GM18909 (cell line): Measurements from ENCODE around the gene DPP10.

Source experiments
- ATAC-seq: cut with Tn5 transposase; IDR thresholded peaks from one replicate; pipeline ENCODE4 v1.9.1; 2021; ENCODE audit warnings: mild to moderate bottlenecking; ENCODE audit not compliant: unreplicated experiment, poor library complexity

The DPP10 gene

DNA sequence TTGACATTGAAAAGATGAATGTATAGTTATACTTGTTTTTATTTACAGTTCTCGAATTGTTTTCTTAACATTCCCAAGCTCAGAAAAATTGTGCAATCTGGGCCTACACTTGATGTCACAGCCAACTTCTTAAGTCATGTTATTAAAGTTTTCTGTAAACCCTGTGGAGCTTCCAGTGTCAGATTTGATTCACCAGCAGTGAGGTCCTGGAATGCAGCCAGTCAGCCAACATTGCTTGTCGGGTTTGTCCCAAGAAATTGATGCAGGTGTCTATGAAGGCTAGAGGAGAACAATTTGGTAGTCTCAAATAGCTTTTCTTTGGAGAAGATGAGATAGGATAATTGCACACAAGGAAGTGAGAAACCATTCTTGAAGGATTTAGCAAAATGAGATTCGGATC lies 732.2 kb downstream of the DPP10 start:
- no peak for ATAC-seq

DNA sequence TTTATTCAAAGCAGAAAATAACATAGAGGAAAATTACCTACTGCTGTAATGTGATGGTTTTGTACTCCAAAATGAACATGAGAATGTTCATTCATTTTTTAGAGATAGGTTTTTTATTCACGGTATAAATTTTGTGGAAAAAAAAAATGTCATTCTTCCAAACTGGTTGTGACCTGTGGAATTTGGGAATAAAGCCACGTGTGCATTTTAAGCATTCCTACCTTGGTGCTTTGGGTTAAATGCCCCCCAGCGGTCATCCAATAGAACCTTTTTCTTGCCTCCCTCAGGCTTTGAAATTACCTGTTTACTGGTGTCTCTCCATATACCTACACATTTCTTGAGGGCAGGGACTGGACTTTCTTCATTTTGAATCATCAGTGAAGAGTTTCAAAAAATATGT lies 740.7 kb downstream of the DPP10 start:
- ATAC-seq, result no peak

DNA sequence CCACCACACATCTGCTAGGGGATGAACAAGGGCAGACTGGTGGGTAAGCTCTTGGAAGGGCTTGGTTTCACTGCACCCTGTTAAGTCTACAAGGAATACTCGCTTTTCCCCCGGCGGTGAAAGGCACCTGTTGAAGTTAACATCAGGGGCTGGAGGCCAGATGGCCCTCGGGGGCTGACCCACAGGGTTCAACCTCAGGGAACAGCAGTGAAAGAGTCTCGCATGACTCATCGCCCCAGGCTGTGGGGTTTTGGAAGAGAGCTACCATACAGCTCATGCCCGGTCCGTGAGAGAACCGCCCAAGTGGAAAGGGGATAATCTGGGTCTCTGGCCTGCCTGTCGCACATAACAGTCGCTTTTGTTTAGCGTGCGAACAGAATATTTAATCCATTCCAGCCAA lies 748.0 kb downstream of the DPP10 start:
- no peak for ATAC-seq

DNA sequence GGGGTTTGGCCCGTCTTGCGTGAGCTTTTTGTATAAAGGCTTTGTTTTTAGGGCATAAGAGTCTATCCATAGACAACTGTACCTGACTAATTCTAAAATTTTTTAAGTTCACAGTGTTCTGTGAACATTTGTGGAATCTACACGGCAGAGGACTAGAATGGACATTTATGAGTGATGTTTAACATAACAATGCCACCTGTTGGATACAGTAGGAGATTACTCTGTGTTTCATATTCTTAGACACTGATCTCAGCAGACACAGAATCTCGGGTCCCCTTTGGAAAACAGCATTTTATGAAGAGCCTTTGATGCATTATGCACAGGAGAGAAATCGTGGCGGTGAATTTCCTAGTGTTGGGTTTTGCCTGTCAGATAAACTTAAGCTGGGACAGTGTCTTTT lies 752.2 kb downstream of the DPP10 start:
- ATAC-seq, result no peak

DNA sequence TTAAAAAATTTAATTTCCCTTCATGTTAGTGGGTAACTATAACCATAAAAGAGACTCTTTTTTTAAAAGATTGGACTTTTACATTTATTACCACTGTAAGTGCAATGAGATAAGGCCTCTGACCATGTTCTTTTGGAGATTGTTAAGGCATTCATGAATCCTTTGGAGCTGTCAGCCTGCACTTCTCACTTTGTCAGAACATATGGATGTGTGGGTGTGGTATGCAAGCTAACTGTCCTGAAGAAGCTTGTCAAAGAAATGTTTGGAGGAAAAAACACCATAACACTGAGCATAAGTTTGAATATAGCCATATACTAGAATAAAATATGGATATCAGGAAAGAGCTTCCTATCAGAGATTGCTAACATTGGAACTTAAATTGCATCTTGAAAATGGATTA lies 754.1 kb downstream of the DPP10 start:
- no peak for ATAC-seq

DNA sequence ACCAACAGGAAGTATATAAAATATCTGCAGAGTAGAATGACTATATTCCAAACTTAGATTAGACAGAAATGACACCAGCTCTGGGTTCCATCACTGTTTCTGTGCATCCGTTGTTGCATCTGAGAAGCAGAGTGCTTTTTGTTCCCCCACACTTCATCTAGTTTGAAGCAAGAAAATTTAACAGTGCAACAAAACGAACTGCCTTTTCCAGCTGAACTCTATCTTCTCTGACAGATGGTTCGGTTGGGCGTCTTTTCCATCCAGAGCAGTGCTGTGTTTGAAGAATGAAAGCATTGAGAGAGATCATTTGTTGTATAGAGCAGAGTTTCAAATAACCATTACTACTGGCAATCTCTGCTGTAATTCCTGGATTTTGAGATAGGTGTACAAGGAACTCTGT lies 757.5 kb downstream of the DPP10 start:
- ATAC-seq, result no peak

DNA sequence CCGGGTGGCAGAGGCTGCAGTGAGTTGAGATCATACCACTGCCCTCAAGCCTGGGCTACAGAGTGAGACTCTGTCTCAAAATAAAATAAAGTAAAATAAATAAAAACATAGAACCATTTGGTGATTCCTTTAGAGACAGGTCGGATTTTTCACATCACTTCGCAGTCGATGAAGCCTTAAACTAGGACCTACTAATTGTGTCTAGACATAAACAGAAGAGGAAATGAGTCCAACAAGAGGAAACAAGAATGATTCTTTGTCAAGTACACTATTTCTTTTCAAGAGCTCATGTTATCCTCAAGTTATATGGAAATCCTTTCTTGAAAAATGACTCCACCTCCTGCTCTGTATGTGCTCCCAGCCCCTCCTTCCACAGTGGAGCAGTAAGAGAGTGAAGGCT lies 758.9 kb downstream of the DPP10 start:
- no peak for ATAC-seq

DNA sequence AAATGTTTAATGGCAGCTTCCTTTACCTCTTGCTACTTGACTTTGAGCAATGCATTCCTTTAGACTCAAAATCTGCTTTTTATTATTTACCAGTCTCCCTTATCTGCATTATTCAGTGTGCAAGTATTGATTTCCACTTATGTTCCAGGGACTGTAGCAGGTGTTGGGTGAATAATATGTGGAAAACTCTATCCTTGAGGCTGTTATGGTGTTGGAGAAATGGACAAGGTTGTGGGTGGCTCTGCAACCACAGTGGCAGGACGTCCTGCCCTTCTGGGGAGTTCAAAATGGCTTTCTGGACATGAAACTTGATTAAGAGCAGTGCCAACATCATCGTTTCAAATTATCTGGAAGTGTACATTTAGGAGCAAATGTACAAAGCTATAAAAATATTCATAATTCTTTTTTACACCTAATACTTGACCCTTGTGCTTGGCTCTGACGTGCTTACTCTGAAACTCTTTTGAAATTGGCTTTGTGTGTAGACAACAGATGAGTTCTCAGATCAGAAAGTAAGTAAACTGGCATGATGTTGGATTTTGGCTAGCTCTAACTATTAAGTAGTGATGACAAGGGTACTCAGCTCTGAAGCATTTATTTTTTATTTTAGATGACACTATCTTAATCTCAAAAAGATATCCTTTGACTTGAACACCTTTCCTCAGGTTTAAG lies 766.2 kb downstream of the DPP10 start:
- ATAC-seq, result no peak

DNA sequence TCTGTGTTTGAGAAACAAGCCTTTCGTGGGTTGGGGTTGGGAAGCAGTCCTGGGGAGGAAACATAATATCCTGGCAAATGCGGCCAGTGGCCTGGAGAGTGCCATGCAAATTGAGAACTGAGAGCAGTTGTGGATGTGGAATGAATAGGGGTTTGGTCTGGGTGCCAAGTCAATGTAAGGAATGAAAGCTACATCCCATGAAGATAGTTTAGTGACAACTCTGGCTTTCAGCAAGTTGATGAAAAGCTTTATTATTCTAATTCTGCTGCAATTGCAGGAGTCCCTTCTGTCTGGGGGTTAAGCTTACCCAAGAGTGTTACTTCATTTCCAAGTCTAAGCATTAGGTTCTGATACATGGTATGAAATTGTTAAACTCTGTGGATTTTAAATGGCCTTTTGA lies 771.6 kb downstream of the DPP10 start:
- ATAC-seq, result no peak

DNA sequence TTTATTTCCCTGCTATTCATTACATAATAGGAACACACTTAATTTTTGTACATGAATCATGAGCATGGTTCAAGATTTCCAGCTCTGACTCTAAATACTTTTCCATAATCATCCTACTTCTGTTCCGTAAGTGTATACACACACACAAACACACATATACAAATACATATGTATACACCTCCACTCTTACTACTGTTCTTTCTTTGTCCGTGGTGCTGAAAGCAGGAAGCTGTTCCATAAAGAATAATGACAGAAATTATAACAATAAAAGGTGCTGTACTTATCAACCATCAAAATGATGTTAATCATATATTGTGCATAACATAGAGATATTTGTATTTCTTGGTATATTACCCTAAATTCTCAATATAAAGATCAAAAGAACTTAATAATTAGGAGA lies 776.9 kb downstream of the DPP10 start:
- ATAC-seq, result no peak

DNA sequence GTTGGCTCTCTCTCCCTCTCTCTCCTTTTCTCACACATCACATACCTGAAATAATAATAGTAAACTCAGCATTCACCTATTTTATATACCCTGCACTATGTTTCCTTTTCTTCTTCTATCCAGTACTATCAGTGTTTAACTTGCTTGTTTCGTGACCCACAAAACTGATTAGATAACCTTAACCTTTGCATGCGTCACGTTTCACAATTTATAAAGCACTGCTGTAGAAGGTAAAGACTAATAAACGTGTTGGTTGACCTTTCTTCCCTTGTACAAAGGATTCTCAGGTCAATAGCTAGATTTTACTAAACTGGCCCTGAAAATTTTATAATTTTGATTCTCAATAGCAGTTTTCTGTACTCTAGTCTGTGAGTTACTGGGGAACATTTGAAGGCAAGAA lies 791.7 kb downstream of the DPP10 start:
- no peak for ATAC-seq

DNA sequence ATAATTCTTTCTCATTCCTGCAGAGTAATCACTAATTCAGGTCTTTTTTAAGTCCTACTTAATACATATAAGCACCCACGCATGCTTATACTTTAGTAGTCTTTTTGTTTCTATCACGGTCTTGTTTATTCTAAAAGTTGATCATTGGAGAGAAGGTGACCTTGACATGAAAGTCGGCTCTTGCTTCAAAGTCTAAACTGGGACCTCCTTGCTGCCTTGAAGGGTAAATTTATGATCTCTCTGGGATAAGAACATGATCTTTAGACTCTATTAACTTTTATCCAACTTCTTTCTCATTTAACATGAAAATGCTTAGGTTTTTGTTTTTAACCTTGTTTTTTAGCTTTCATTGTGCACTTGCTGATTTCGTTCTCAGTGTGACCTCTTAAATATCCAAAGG lies 792.3 kb downstream of the DPP10 start:
- no peak for ATAC-seq

DNA sequence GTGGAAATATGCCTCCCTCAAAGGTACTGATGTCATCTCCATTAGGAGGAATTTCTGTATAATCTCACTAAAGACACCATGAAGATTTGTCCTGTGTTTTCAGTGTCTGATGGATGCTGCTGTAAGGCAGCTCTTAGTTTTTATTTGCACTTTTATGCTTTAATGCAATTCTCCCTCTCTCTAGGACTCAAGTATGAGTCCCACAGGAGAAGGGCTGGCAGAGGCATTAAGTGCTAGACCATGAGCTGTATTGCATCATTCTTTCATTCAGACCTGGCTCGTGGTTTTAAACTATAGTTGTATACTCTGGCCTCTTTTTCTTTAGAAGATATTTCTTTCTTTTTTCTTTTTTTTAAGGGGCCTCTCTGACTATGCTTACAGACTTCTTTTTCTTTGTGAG lies 805.6 kb downstream of the DPP10 start:
- ATAC-seq, result no peak

DNA sequence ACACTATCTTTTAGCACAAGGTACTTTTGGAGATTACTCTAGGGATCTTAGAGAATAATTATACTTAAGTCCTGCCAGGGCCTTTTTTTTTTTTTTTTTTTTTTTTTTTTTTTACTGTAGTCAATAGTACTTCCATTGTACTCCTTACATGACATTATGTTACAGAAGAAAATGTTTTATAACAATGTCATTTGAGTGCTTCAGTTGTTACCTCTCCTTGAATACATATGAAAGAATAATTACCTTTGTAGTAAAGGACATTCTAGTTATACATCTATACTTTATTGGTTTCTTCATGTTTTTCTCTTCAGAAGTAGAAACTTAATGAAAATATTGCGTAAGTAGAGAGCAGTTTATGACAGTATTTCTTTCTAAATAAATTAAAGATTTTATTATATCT lies 834.9 kb downstream of the DPP10 start:
- ATAC-seq, result no peak

DNA sequence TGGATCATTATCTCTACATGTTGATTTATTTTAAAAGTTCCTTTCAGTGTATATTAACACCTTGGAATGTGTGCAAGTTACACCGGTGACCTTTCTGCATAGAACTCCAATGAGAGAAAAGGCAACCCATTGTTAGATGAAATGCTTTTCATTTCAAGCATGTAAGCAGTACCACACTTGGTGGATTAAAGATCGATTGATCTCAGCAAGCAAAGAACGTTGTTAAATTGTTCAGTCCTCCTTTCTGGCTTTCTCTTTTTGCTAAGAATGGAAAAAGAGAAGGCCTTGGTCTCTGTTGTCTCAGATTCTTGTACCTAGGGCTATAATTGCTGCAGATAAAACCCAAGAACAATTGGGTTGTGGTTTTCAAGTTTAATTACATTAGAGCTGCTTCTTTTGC lies 843.0 kb downstream of the DPP10 start:
- ATAC-seq, result no peak

DNA sequence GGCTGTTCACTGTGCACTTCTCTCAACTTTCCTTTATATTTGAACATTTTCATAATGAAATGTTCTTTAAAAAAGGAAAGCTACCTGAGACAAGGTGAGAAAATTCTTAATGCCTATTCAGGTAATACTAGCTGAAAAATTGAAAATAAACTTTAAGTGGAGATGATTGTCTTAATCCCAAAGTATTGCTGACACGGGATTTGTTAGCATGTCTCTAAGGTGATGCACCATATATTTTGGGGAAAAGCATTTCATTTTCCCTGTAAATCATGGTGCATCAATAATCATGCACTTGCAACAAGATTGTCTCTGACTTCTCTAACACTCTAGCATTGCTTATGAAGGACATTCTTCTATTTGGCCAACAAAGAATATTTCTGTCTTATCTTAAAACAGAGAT lies 848.0 kb downstream of the DPP10 start:
- ATAC-seq, result no peak

DNA sequence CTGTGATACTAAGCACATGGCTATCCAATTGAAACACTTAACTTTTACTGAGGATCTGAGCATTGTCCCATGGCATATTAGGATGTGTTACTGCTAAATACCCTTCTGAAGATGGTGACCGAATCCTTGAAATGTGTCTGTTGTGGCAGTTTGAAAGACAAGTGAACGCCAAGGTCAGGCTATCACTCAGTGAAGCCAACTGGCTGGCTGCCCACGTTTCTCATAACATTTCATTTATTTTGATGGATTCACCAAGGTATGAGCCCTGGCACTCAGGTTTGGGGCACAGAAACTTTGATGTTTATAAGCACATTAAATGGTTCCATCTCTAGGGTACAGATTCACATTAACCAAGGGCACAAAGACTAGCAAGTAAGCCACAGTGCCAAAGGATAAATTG lies 850.3 kb downstream of the DPP10 start:
- ATAC-seq, result no peak

DNA sequence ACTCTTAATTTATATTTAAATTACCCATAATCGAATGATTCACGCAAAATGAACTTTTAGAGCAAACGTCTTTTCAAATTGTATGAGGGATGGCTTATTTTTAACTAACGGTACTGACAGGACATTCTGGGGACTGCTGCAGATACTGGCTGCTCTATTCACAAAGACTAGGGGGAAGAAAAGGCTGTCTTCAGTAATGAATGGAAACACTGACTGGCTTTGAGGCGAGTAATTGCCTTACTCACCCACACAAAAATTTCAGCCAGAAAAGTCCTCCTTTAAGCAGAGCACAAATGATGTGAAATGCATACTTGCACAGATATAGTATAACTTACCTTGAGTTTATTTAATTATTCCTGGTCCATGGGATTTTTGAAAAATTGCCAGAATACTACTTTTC lies 852.6 kb downstream of the DPP10 start:
- ATAC-seq, result no peak

DNA sequence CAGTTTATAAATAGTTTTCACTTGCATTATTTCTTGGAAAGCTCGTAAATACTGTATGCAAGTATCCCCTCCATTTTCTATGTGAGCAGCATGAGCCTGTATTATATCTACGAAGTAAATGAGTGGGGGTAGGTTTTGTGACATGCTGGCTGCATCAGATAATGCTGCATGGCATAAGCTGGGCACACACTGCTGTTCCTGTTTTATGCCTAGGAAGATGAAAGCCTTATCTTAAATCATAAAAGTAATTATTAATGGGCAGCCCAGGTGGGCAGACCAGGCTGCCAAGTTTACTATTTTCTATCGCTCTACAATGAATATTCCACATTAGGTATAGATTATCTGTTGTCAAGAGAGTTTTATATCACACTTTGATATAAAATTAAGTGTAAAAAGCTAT lies 854.6 kb downstream of the DPP10 start:
- ATAC-seq, result no peak

DNA sequence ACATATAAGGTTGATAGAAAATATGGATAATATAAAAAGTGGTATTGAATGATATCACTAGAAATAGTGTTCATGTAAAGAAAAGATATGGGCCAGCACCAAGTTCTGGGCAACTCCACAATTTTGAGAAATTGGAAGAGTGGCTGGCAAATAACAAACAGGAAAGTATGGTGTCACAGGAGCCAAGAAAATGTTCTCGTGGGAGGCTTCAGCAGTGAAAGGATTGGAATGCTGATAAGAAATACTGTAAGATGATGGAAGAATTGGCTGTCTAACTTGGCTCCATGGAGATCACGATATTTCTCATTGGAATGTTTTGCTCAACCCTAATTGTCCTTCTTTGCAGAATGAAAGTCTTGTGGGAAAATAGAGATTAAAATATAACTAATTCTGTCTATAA lies 856.8 kb downstream of the DPP10 start:
- ATAC-seq, result no peak

DNA sequence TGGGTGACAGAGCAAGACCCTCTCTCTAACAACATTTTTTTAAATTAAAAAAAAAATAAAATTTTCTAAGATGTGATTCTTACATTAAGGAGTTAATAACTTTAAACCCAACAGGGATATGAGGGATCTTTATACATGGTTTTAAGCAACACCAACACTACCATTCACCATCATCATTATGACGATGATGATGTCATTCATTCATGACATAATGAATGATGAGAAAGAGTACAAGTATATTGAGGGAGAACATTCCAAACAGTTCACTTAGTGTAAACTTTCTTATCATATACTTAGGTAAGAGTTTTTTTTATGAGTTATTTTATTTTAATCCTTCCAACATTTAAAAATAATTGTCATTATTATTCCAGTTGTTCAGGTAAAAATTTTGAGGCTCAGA lies 863.3 kb downstream of the DPP10 start:
- ATAC-seq, result no peak

DNA sequence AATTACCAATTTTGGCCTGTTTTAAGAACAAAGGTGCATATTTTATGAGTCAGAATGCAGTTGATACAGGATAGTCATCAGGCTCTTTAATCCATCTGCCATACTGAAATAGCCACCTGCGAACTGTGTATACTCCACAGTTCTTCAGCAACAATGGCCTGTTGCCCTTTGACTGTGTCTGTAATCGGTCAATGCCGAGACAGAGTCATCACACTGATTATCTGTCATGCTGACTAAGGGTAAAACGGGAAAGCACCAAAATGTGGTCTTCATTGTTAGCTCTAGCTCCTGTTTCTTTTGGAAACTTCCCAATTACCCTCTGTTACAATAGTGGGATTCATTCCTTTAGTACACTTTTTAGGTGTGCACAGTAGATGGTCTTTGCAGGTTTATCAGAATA lies 871.7 kb downstream of the DPP10 start:
- no peak for ATAC-seq

DNA sequence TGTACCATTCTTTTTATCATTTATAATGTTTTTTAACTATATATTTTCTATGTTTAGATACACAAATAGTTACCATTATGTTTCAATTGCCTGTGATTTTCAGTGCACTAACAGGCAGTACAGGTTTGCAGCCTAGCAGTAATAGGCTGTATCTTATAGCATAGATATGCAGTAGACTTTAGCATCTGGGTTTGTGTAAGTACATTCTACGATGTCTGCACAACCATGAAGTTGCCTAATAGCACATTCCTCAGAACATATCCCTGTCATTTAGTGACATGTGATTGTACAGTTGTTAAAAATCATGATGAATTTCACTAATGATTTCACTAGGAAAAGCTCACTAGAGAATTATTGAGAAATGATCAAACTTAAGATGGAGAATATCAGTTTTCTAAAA lies 884.6 kb downstream of the DPP10 start:
- no peak for ATAC-seq
